Erythroblast (primary cell): Measurements from ENCODE around the gene CAV2.

Experiments used
- DNase-seq, 2 experiments: peaks; one replicate each; lab custom pipeline; 2025; lab: John Stamatoyannopoulos, UW
- GATA1 ChIP-seq: IDR thresholded peaks from 2 replicates; pipeline ENCODE4 v1.6.1; 2011; ENCODE audit warnings: low read depth, mild to moderate bottlenecking, control low read depth, low read length, moderate library complexity
- POLR2A ChIP-seq: IDR thresholded peaks from 2 replicates; pipeline ENCODE4 v1.6.1; 2011; ENCODE audit warnings: mild to moderate bottlenecking, low read length

CAV2 gene

GRCh38 chr7:116502201-116503096 is 2.9 kb downstream of the CAV2 start:
- TF ChIP-seq GATA1: no peak
- no peak for TF ChIP-seq POLR2A
- no peak for DNase-seq

GRCh38 chr7:116503835-116504234 is 4.3 kb downstream of the CAV2 start:
- TF ChIP-seq POLR2A (no peak), GATA1 (no peak)

GRCh38 chr7:116505278-116505677 is 5.7 kb downstream of the CAV2 start:
- DNase-seq: no peak
- TF ChIP-seq GATA1: no peak
- TF ChIP-seq POLR2A: no peak

More at GRCh38 chr7:116503835-116504234, 4.3 kb downstream of the CAV2 start:
- no peak for DNase-seq

- no peak for DNase-seq
- no peak for TF ChIP-seq POLR2A
- no peak for TF ChIP-seq GATA1
These were observed 6.3 kb downstream of the CAV2 start for GRCh38 chr7:116505823-116506222.

GRCh38 chr7:116509982-116510579 is 10.5 kb downstream of the CAV2 start:
- no peak for DNase-seq
- TF ChIP-seq GATA1 (no peak), POLR2A (no peak)

GRCh38 chr7:116510795-116511194 is 11.3 kb downstream of the CAV2 start:
- no peak for DNase-seq
- TF ChIP-seq GATA1: no peak
- TF ChIP-seq POLR2A: no peak

- no peak for DNase-seq
- TF ChIP-seq POLR2A (no peak), GATA1 (no peak)
These were observed 12.3 kb downstream of the CAV2 start for GRCh38 chr7:116511552-116512519.

GRCh38 chr7:116512520-116513188 is 13.1 kb downstream of the CAV2 start:
- no peak for DNase-seq

GRCh38 chr7:116515584-116515983 is 16.0 kb downstream of the CAV2 start:
- no peak for DNase-seq

More at GRCh38 chr7:116512520-116513188, 13.1 kb downstream of the CAV2 start:
- no peak for TF ChIP-seq GATA1
- TF ChIP-seq POLR2A: no peak

GRCh38 chr7:116516324-116516723 is 16.8 kb downstream of the CAV2 start:
- no peak for DNase-seq

More at GRCh38 chr7:116515584-116515983, 16.0 kb downstream of the CAV2 start:
- TF ChIP-seq GATA1: no peak
- TF ChIP-seq POLR2A: no peak

GRCh38 chr7:116517626-116518025 is 18.1 kb downstream of the CAV2 start:
- TF ChIP-seq GATA1 (no peak), POLR2A (no peak)

More at GRCh38 chr7:116516324-116516723, 16.8 kb downstream of the CAV2 start:
- TF ChIP-seq POLR2A: no peak
- no peak for TF ChIP-seq GATA1

GRCh38 chr7:116518961-116519360 is 19.4 kb downstream of the CAV2 start:
- TF ChIP-seq POLR2A: no peak
- no peak for TF ChIP-seq GATA1
- no peak for DNase-seq

More at GRCh38 chr7:116517626-116518025, 18.1 kb downstream of the CAV2 start:
- DNase-seq: no peak

- DNase-seq: no peak
- TF ChIP-seq POLR2A (no peak), GATA1 (no peak)
These were observed 21.6 kb downstream of the CAV2 start for GRCh38 chr7:116521046-116521664.
